Chondrocyte (in vitro differentiated cells): ENCODE results near the gene ANO9. TPM values are rescaled to one million over a fixed set of nuclear protein-coding genes. Genes with fewer than 3 reads are reported as not detected.

Experiments used
- DNase-seq: peaks from one replicate; pipeline ENCODE4 v3.0.0; 2021; ENCODE audit warnings: mixed read lengths, low spot score
- H3K27ac Mint-ChIP-seq: one replicate; pipeline ENCODE4 v1.8.0; 2021; ENCODE audit warnings: mild to moderate bottlenecking, moderate library complexity, mixed read lengths; ENCODE audit not compliant: unreplicated experiment
- H3K27me3 Mint-ChIP-seq: 2 replicates; pipeline ENCODE4 v1.8.0; 2021; ENCODE audit warnings: low read depth, mixed read lengths
- H3K36me3 Mint-ChIP-seq: 2 replicates; pipeline ENCODE4 v1.8.0; 2021; ENCODE audit warnings: low read depth, mixed read lengths
- H3K4me1 Mint-ChIP-seq: 2 replicates; pipeline ENCODE4 v1.8.0; 2021; ENCODE audit warnings: low read depth, mild to moderate bottlenecking, mixed read lengths
- H3K4me3 Mint-ChIP-seq: one replicate; pipeline ENCODE4 v1.8.0; 2021; ENCODE audit warnings: mild to moderate bottlenecking, moderate library complexity, mixed read lengths; ENCODE audit not compliant: unreplicated experiment
- H3K9me3 Mint-ChIP-seq: 2 replicates; pipeline ENCODE4 v1.8.0; 2021; ENCODE audit warnings: low read depth, mixed read lengths
- CTCF ChIP-seq: fragments of 200-600 bp; sonication (generic); IDR thresholded peaks from 2 replicates; pipeline ENCODE4 v1.5.0; 2021; ENCODE audit warnings: antibody characterized with exemption, mild to moderate bottlenecking, moderate library complexity
- total RNA-seq: library from RNA; stranded (reverse); gene quantifications from 3 replicates; pipeline ENCODE4 v1.2.1, GENCODE V29; 2021

Gene ANO9
- total RNA-seq, 1 donor from 2014 or later = not detected

DNA sequence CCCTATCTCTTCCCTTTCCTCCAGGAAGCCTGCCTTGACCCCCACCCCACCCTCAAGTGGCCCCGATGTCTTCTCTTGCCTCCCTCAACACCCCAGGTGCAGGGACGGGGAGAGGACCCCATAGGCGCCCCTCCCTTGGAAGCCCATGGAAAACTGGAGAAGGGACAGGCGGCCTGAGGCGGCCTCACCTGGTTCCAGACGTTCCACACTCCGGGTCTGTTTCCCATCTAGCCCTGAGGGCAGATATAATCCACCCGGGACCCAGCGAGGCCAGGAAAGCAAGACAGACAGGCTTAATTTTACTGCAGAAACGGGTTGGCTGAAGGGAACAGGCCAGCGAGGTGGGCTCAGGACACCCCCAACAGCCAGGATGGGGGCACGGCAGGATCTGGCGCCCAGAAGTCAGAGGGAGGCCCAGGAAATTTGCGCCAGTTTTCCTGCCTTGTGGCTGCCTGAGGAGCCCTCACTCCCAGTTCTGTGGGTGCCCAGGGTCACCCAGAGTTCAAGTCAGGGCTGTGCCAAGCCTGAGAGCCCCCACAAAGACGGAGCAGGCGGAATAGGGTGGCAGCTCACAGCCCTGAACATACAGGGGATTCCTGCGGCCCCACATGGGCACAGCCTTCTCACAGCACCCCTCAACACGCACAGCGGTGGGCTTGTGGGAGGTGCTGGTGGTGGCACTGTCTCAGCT lies 24.0 kb downstream of the ANO9 start:
- Mint-ChIP-seq H3K4me1 (peaks cover 7% of the 10 kb centered on the region), H3K27ac (no peak overlapping the region), H3K9me3 (no peaks in the 10 kb centered on the region), H3K4me3 (peak overlapping the region; percentile 57), H3K36me3 (no peaks in the 10 kb centered on the region), H3K27me3 (no peaks in the 10 kb centered on the region)
- no peak for TF ChIP-seq CTCF
- DNase-seq = no peak

GRCh38 chr11:416757-417621 lies 24.8 kb downstream of the ANO9 start:
- TF ChIP-seq CTCF = no peak
- H3K27me3 Mint-ChIP-seq = no peaks in the 10 kb centered on the region
- H3K4me1 Mint-ChIP-seq = peaks cover 7% of the 10 kb centered on the region
- no peak overlapping the region for H3K27ac Mint-ChIP-seq
- no peaks in the 10 kb centered on the region for H3K36me3 Mint-ChIP-seq
- DNase-seq = no peak
- H3K4me3 Mint-ChIP-seq = peak overlapping the region; percentile 62
- H3K9me3 Mint-ChIP-seq = no peaks in the 10 kb centered on the region

- Mint-ChIP-seq H3K36me3 (no peaks in the 10 kb centered on the region), H3K27ac (no peak overlapping the region), H3K9me3 (no peaks in the 10 kb centered on the region), H3K4me1 (peaks cover 7% of the 10 kb centered on the region), H3K4me3 (peak overlapping the region; percentile 49), H3K27me3 (no peaks in the 10 kb centered on the region)
- no peak for TF ChIP-seq CTCF
- no peak for DNase-seq
Observed at GRCh38 chr11:416051-416756, 25.6 kb downstream of the ANO9 start.

DNA sequence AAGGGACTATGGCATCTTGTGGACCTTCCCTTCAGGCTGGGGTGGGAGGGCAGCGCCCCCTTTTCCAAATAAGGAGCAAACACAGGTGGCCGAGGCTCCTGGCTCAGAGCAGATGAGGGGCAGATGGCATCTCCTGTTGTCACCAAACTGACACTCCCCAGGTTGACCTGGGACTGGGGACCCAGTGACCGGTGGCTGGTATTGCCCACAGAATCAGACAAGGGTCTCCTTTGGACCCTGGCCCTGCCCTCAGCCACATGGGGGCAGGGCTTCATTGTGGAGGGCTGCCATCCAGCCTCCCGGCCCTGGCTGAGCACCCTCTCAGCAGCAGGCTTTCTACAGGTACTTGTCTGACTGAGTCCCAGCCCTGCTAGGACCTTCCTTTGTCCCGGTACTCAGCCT lies 26.2 kb downstream of the ANO9 start:
- Mint-ChIP-seq H3K4me3 (peak overlapping the region; percentile 49), H3K27ac (no peak overlapping the region)
- DNase-seq = no peak

More for the DNA sequence above, 26.2 kb downstream of the ANO9 start:
- Mint-ChIP-seq H3K36me3 (no peaks in the 10 kb centered on the region), H3K9me3 (no peaks in the 10 kb centered on the region), H3K4me1 (peaks cover 7% of the 10 kb centered on the region), H3K27me3 (no peaks in the 10 kb centered on the region)
- TF ChIP-seq CTCF = no peak
